ENCODE measurements around the gene FOXRED2. TPM values are rescaled to one million over a fixed set of nuclear protein-coding genes. Genes with fewer than 3 reads are reported as not detected.

FOXRED2 gene
- polyA plus RNA-seq, 1 of the 3 experiments (the other 2 are of a cell fraction) = 7.9 TPM

DNA sequence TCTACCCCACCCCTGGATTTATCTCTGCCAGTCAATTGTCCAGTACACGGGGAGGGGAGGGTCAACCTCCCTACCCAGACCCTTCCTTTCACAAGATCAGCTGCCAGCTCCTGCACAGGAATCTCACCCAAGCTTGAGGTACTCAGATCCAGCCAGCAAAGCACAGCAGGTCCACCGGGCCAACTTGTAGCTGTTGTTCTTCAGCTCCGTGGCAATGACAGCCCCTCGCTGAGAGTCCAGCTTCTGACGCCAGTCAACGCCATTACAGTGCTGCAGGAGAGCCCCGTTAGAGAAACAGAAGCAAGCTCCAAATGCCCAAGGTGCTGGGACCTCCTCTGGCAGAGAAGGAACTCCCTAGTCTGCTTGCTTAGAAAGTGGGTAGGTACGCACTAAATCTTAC is 5.5 kb upstream of the FOXRED2 start:
- no peak for DNase-seq
- Histone ChIP-seq H3K27ac (ENCODE audit: low read depth in 2 of 2, low read length in 1 of 2) (no peak overlapping the region), H4K20me1 (ENCODE audit: insufficient read depth) (peaks cover 4% of the 10 kb centered on the region; the same call in 1 of the 2 replicates), H3K27me3 (ENCODE audit: insufficient read depth) (no peaks in the 10 kb centered on the region), H3K36me3 (replicated peaks in 1 of 2; ENCODE audit: control insufficient read depth in 1 of 2, insufficient read depth in 2 of 2, low read length in 1 of 2) (peaks cover 57 to 62% of the 10 kb centered on the region in 2 experiments), H3K9ac (no peak overlapping the region), H3K79me2 (ENCODE audit: insufficient read depth) (no peaks in the 10 kb centered on the region), H3K4me1 (ENCODE audit: control insufficient read depth in 1 of 2, insufficient read depth in 2 of 2, low read depth in 1 of 2, low read length in 1 of 2) (peaks cover 0 to 3% of the 10 kb centered on the region in 2 experiments; a peak in 2 of 4 replicates), H2AFZ (ENCODE audit: low read depth) (no peak overlapping the region), H3K9me2 (no peaks in the 10 kb centered on the region), H3K9me3 (no peaks in the 10 kb centered on the region), H3K4me3 (ENCODE audit: low read depth in 2 of 2, low read length in 1 of 2) (no peak overlapping the region), H3F3A (replicated peaks; ENCODE audit: insufficient read depth) (peaks cover 53% of the 10 kb centered on the region), H3K4me2 (no peak overlapping the region)
- POLR2A ChIA-PET = interaction anchor here (0.7 to 1.2 kb wide), 2 partner anchors 17 to 86 kb away, joined by 3 to 5 read pairs; partner anchors contain the start of gene EIF3D
- CTCF ChIA-PET = interaction anchor here (1.0 to 3.3 kb wide), 2 partner anchors 10 to 19 kb away, joined by 3 to 21 read pairs; no protein-coding TSS in a partner anchor
- TF ChIP-seq, protein P1, sequence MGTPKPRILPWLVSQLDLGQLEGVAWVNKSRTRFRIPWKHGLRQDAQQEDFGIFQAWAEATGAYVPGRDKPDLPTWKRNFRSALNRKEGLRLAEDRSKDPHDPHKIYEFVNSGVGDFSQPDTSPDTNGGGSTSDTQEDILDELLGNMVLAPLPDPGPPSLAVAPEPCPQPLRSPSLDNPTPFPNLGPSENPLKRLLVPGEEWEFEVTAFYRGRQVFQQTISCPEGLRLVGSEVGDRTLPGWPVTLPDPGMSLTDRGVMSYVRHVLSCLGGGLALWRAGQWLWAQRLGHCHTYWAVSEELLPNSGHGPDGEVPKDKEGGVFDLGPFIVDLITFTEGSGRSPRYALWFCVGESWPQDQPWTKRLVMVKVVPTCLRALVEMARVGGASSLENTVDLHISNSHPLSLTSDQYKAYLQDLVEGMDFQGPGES (IDR thresholded peaks at IDR 0.05; ENCODE audit: low read depth, low read length) = no peak
- TF ChIP-seq TEAD4 (IDR thresholded peaks at IDR 0.05; ENCODE audit: borderline replicate concordance, insufficient read depth) (no peak), CHD2 (IDR thresholded peaks at IDR 0.05; ENCODE audit: low read length, partially characterized antibody) (no peak), EZH2phosphoT487 (IDR thresholded peaks at IDR 0.05; ENCODE audit: borderline replicate concordance, low read depth) (no peak), RFX5 (IDR thresholded peaks at IDR 0.05; ENCODE audit: low read length) (no peak), RAD21 (IDR thresholded peaks at IDR 0.05; ENCODE audit: low read length) (no peak), TCF12 (IDR thresholded peaks at IDR 0.05) (no peak), FOXM1 (IDR thresholded peaks at IDR 0.05; ENCODE audit: low read depth) (no peak), FOXJ3 (CRISPR knock-in tag; IDR thresholded peaks at IDR 0.05) (no peak), YY1 (IDR thresholded peaks at IDR 0.05; ENCODE audit: low read depth) (no peak), POLR2AphosphoS5 (IDR thresholded peaks at IDR 0.05; ENCODE audit: low read depth, low read length) (no peak), ELF1 (IDR thresholded peaks at IDR 0.05) (no peak), RXRA (IDR thresholded peaks at IDR 0.05; ENCODE audit: borderline replicate concordance, low read depth) (no peak), GATA2 (CRISPR knock-in tag; IDR thresholded peaks at IDR 0.05) (no peak)
- TF ChIP-seq, protein P2, sequence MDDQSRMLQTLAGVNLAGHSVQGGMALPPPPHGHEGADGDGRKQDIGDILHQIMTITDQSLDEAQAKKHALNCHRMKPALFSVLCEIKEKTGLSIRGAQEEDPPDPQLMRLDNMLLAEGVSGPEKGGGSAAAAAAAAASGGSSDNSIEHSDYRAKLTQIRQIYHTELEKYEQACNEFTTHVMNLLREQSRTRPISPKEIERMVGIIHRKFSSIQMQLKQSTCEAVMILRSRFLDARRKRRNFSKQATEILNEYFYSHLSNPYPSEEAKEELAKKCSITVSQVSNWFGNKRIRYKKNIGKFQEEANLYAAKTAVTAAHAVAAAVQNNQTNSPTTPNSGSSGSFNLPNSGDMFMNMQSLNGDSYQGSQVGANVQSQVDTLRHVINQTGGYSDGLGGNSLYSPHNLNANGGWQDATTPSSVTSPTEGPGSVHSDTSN (IDR thresholded peaks at IDR 0.05) = no peak
- TF ChIP-seq, protein P3, sequence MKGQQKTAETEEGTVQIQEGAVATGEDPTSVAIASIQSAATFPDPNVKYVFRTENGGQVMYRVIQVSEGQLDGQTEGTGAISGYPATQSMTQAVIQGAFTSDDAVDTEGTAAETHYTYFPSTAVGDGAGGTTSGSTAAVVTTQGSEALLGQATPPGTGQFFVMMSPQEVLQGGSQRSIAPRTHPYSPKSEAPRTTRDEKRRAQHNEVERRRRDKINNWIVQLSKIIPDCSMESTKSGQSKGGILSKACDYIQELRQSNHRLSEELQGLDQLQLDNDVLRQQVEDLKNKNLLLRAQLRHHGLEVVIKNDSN (IDR thresholded peaks at IDR 0.05; ENCODE audit: borderline replicate concordance, low read depth) = no peak
- TF ChIP-seq, protein P4, sequence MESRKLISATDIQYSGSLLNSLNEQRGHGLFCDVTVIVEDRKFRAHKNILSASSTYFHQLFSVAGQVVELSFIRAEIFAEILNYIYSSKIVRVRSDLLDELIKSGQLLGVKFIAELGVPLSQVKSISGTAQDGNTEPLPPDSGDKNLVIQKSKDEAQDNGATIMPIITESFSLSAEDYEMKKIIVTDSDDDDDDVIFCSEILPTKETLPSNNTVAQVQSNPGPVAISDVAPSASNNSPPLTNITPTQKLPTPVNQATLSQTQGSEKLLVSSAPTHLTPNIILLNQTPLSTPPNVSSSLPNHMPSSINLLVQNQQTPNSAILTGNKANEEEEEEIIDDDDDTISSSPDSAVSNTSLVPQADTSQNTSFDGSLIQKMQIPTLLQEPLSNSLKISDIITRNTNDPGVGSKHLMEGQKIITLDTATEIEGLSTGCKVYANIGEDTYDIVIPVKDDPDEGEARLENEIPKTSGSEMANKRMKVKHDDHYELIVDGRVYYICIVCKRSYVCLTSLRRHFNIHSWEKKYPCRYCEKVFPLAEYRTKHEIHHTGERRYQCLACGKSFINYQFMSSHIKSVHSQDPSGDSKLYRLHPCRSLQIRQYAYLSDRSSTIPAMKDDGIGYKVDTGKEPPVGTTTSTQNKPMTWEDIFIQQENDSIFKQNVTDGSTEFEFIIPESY (IDR thresholded peaks at IDR 0.05; ENCODE audit: borderline replicate concordance, low read depth) = no peak
- WGBS (ENCODE audit: low lambda C conversion rate) = 89% methylated on average over 7 of the region's 8 CpGs

All from SK-N-SH (cell line).